Testis (tissue), 3 donors: ENCODE data around the gene KLK12. TPM values are rescaled to one million over a fixed set of nuclear protein-coding genes. Genes with fewer than 3 reads are reported as not detected.

ENCODE experiments used
- DNase-seq: peaks from one replicate; pipeline ENCODE4 v3.0.0-alpha.2; 2019
- H3K27ac ChIP-seq, 2 donors: fragments of 200-600 bp; sonication (generic); one replicate each; pipeline ENCODE4 v1.5.1; 2019
- H3K27me3 ChIP-seq: fragments of 200-600 bp; sonication (generic); one replicate; pipeline ENCODE4 v1.5.1; 2019
- H3K36me3 ChIP-seq: fragments of 200-600 bp; sonication (generic); one replicate; pipeline ENCODE4 v1.5.1; 2017; ENCODE audit warnings: low read depth; ENCODE audit errors: missing control alignments
- H3K4me1 ChIP-seq: fragments of 200-600 bp; sonication (generic); one replicate; pipeline ENCODE4 v1.5.1; 2019
- H3K4me3 ChIP-seq, 2 donors: fragments of 200-600 bp; sonication (generic); one replicate each; pipeline ENCODE4 v1.5.1; 2017 to 2019
- H3K9me3 ChIP-seq: fragments of 200-600 bp; sonication (generic); one replicate; pipeline ENCODE4 v1.5.1; 2017
- CTCF ChIP-seq, 3 experiments: fragments of 450-650 bp in 2 of 3; fragments of 200-600 bp in 1 of 3; sonication (generic) in 1 of 3; IDR thresholded peaks; one replicate each; pipeline ENCODE4 v1.5.1; 2016 to 2019; ENCODE audit warnings: antibody characterized with exemption in 3 of 3, mild to moderate bottlenecking in 2 of 3, moderate library complexity in 1 of 3
- POLR2A ChIP-seq: fragments of 450-650 bp; IDR thresholded peaks from one replicate; pipeline ENCODE4 v1.6.1; 2017; ENCODE audit warnings: antibody characterized with exemption, mild to moderate bottlenecking, moderate library complexity
- WGBS, 2 donors: methylation state at CpG; one replicate each; pipeline ENCODE4 v1.1.5; 2018; 5-methylcytosine and 5-hydroxymethylcytosine counted together
- intact Hi-C: fragments of 100-400 bp; cut with DNase I; formaldehyde crosslinking; loops from one replicate; pipeline ENCODE4 v1.15.1; 2023; ENCODE audit warnings: low total_unique reads
- polyA plus RNA-seq: library from polyadenylated mRNA; stranded (reverse); fragments of 350-450 nt; fragmentation: Illumina TruSeq; extraction: RNeasy Lipid Tissue Mini Kit (QIAGEN cat#74804); gene quantifications from one replicate; pipeline ENCODE4 v1.2.3, GENCODE V29; 2014; ENCODE audit warnings: low read depth, low replicate concordance; ENCODE audit not compliant: insufficient read depth
- total RNA-seq, 2 donors: library from RNA; depleted of rRNA; stranded (reverse); fragments of >200 nt; gene quantifications; one replicate each; pipeline ENCODE4 v1.2.3, GENCODE V29; 2016

Gene KLK12
- total and polyA plus RNA-seq, 3 donors from 2014 or later: 0.47 to 1.3 TPM; not detected in 1

- DNase-seq: no peak
- intact Hi-C loops: no loop called here
- 80 to 83% methylated on average over 14 of the region's 14 CpGs for WGBS, 2 donors
- no peaks in the 10 kb centered on the region for H3K36me3 ChIP-seq
- no peak overlapping the region for H3K4me3 ChIP-seq
- TF ChIP-seq POLR2A (no peak), CTCF (IDR thresholded peaks at IDR 0.05) (no peak)
- no peaks in the 10 kb centered on the region for H3K27me3 ChIP-seq
- no peak overlapping the region for H3K27ac ChIP-seq
- no peaks in the 10 kb centered on the region for H3K9me3 ChIP-seq
- H3K4me1 ChIP-seq: no peaks in the 10 kb centered on the region
These were observed 41.9 kb upstream of the KLK12 start for GRCh38 chr19:51076631-51077213.

GRCh38 chr19:51075998-51076397 lies 41.2 kb upstream of the KLK12 start:
- H3K27me3 ChIP-seq: no peaks in the 10 kb centered on the region
- TF ChIP-seq CTCF (IDR thresholded peaks at IDR 0.05) (no peak), POLR2A (no peak)
- no peak for DNase-seq
- no peaks in the 10 kb centered on the region for H3K36me3 ChIP-seq
- WGBS, 2 donors: 88 to 90% methylated on average over 5 of the region's 5 CpGs
- no peak overlapping the region for H3K4me3 ChIP-seq
- H3K27ac ChIP-seq: no peak overlapping the region
- no peaks in the 10 kb centered on the region for H3K4me1 ChIP-seq
- no peaks in the 10 kb centered on the region for H3K9me3 ChIP-seq
- intact Hi-C loops: no loop called here

GRCh38 chr19:51071095-51071405 lies 36.2 kb upstream of the KLK12 start:
- H3K27me3 ChIP-seq: no peaks in the 10 kb centered on the region
- 61 to 76% methylated on average over 4 of the region's 4 CpGs for WGBS, 2 donors
- H3K4me1 ChIP-seq: no peaks in the 10 kb centered on the region
- H3K36me3 ChIP-seq: no peaks in the 10 kb centered on the region
- no peaks in the 10 kb centered on the region for H3K9me3 ChIP-seq
- TF ChIP-seq POLR2A (no peak), CTCF (IDR thresholded peaks at IDR 0.05) (no peak)
- H3K4me3 ChIP-seq: no peak overlapping the region
- DNase-seq: no peak
- H3K27ac ChIP-seq: no peak overlapping the region
- intact Hi-C loops: no loop called here

- DNase-seq: no peak
- no peak for TF ChIP-seq POLR2A
- no peak for TF ChIP-seq CTCF (IDR thresholded peaks at IDR 0.05)
- Histone ChIP-seq H3K27me3 (no peaks in the 10 kb centered on the region), H3K9me3 (no peaks in the 10 kb centered on the region), H3K4me3 (no peak overlapping the region), H3K36me3 (no peaks in the 10 kb centered on the region), H3K27ac (no peak overlapping the region), H3K4me1 (peaks cover 2% of the 10 kb centered on the region)
- 77 to 90% methylated on average over 5 of the region's 5 CpGs for WGBS, 2 donors
- intact Hi-C loops: no loop called here
These were observed 35.7 kb upstream of the KLK12 start for GRCh38 chr19:51070334-51071094.
